ENCODE results near the gene MYEOV. TPM values are rescaled to one million over a fixed set of nuclear protein-coding genes. Genes with fewer than 3 reads are reported as not detected.

Gene MYEOV
- total and polyA plus RNA-seq, 2 of the 8 experiments (the other 6 are each of a cell fraction or from before 2014, with no cell fraction given): 0.44 to 0.67 TPM

DNA sequence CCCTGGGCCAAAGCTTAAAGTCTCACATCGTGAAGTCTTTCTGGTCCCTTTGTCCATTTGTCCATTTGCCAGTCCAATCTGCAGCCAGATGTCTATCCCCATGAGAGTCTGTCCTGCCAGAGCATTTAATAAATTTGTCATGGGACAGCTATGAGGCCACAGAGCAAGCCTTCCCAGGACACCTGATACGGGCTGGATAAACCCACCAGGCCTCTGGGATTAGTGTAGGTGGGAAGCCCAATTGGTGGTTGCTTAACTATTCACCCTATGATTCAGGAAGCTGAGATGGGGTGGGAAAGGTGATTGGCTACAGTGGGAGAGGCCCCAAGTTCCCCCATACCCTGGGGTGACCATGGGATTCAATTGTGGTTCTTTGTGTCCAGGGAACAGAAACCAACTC, 39.9 kb downstream of the MYEOV start:
- Histone ChIP-seq H3K18ac (ENCODE audit: extremely low read depth, low read length) (no peak overlapping the region), H3K4me2 (ENCODE audit: insufficient read depth in 1 of 2, low read depth in 2 of 2, low read length in 2 of 2) (no peak overlapping the region), H2BK5ac (ENCODE audit: low read depth, low read length) (no peak overlapping the region), H2AFZ (ENCODE audit: low read length) (no peak overlapping the region), H3K36me3 (ENCODE audit: control insufficient read depth in 2 of 4, insufficient read depth in 4 of 4, low read length in 3 of 4) (no peaks in the 10 kb centered on the region), H3K23me2 (ENCODE audit: low read depth, low read length) (no peaks in the 10 kb centered on the region), H3K9ac (replicated peaks in 1 of 4; ENCODE audit: extremely low read depth in 1 of 4, low read depth in 3 of 4, low read length in 3 of 4) (no peak overlapping the region), H3K79me2 (ENCODE audit: control insufficient read depth in 1 of 2, insufficient read depth in 2 of 2, low read length in 2 of 2) (no peaks in the 10 kb centered on the region), H3K4ac (replicated peaks; ENCODE audit: insufficient read length, low read depth, low read length) (no peak overlapping the region), H3K9me3 (ENCODE audit: insufficient read depth in 2 of 2, low read depth in 1 of 2, low read length in 1 of 2) (no peaks in the 10 kb centered on the region), H3K4me3 (ENCODE audit: extremely low read depth in 1 of 4, insufficient read depth in 2 of 4, low read depth in 3 of 4, low read length in 4 of 4) (no peak overlapping the region), H4K20me1 (replicated peaks in 1 of 2; ENCODE audit: control insufficient read depth in 1 of 2, insufficient read depth in 2 of 2, low read length in 2 of 2) (no peaks in the 10 kb centered on the region), H3K27ac (ENCODE audit: low read depth, low read length) (no peak overlapping the region), H4K5ac (ENCODE audit: insufficient read length, low read depth, low read length) (no peak overlapping the region), H4K8ac (ENCODE audit: extremely low read depth, insufficient read depth, low read length) (no peak overlapping the region), H3K23ac (ENCODE audit: insufficient read length) (no peak overlapping the region), H3K27me3 (replicated peaks in 1 of 4; ENCODE audit: control insufficient read depth in 3 of 4, extremely low read depth in 1 of 4, insufficient read depth in 3 of 4, low read length in 3 of 4) (no peaks in the 10 kb centered on the region), H3K14ac (ENCODE audit: insufficient read length) (no peak overlapping the region), H2BK120ac (replicated peaks; ENCODE audit: low read depth, low read length) (no peak overlapping the region), H4K91ac (replicated peaks; ENCODE audit: insufficient read length, low read length) (no peak overlapping the region), H3K79me1 (ENCODE audit: low read depth, low read length) (no peaks in the 10 kb centered on the region), H3K4me1 (replicated peaks in 1 of 4; ENCODE audit: control insufficient read depth in 3 of 4, insufficient read depth in 4 of 4, low read length in 3 of 4) (peaks cover 0 to 3% (median 0%) of the 10 kb centered on the region in 4 experiments; a peak in 2 of 7 replicates), H2BK12ac (ENCODE audit: low read depth, low read length) (no peak overlapping the region), H3K56ac (replicated peaks; ENCODE audit: insufficient read length, low read depth, low read length) (no peak overlapping the region), H2AK5ac (ENCODE audit: low read depth, low read length) (no peak overlapping the region), H2BK15ac (ENCODE audit: low read length) (no peak overlapping the region), H2BK20ac (ENCODE audit: low read length) (no peak overlapping the region)
- no peak for TF ChIP-seq KDM1A (IDR thresholded peaks at IDR 0.05; ENCODE audit: borderline replicate concordance, low read length)
- DNase-seq (ENCODE audit: low read depth in 1 of 2, low spot score in 2 of 2) (no peak), FAIRE-seq (no peak)
- POLR2A ChIA-PET (ENCODE audit: partially characterized antibody): no interaction called here
- 92% methylated on average over 2 of the region's 2 CpGs; no CpG with 5 or more reads in 1 of the 2 experiments for WGBS, 2 experiments (ENCODE audit: extremely low coverage in 1 of 2, insufficient coverage in 1 of 2, insufficient read length in 1 of 2, insufficient replicate concordance in 2 of 2, low coverage in 1 of 2, low lambda C conversion rate in 2 of 2, missing lambda C conversion rate in 1 of 2)
- CTCF ChIA-PET (ENCODE audit: partially characterized antibody): interaction anchor here (0.6 to 3.1 kb wide), 7 partner anchors 13 to 232 kb away, joined by 3 to 12 read pairs (median 3); no protein-coding TSS in a partner anchor

Measured in H1 (cell line).